GM18498 (cell line): ENCODE data around the gene LRRC61.
"Not testable (repeated sequence)": the region's sequence is repeated elsewhere in the genome, so short reads cannot be mapped to it uniquely, and the experiment has no call there.

ENCODE experiments used
- ATAC-seq: cut with Tn5 transposase; IDR thresholded peaks from one replicate; pipeline ENCODE4 v1.9.1; 2021; ENCODE audit warnings: mild to moderate bottlenecking, moderate library complexity; ENCODE audit not compliant: unreplicated experiment

The LRRC61 gene

DNA sequence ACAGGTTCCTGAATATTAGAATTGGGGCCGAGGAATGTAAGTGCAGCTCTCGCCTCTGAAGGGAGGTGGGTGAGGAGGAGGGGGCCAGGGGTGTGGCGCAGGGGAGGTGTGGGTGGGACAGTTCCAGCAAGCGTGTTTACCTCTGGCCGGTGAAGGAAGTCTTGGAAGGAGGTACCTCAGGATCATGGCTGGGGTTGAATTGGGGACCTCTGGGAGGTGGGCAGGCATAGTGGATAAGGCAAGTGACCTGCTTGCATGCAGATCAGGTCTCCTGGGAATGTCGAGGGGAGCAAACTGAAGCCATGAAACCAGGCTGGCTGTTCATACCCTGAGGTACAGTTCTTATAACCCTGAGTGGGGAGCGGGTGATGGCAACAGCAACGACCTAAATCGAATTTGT lies 57.9 kb downstream of the LRRC61 start:
- no peak for ATAC-seq

DNA sequence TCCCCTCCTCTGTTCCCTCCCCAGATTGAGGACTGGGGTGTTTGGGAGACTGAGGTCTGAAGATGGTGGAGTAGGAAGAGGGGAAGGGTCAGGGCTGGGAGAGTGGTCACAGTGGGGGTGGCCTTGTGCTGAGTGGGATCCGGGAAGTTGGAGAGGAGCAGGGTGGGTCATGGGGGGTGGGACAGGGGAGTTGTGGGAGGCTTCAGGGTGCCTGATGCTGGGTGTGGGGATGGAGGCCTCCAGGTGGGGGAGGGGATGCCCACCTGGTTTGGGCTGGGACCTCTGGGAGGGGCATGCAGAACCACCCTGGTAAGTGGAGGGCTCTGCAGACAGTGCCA lies 58.6 kb downstream of the LRRC61 start:
- no peak for ATAC-seq

DNA sequence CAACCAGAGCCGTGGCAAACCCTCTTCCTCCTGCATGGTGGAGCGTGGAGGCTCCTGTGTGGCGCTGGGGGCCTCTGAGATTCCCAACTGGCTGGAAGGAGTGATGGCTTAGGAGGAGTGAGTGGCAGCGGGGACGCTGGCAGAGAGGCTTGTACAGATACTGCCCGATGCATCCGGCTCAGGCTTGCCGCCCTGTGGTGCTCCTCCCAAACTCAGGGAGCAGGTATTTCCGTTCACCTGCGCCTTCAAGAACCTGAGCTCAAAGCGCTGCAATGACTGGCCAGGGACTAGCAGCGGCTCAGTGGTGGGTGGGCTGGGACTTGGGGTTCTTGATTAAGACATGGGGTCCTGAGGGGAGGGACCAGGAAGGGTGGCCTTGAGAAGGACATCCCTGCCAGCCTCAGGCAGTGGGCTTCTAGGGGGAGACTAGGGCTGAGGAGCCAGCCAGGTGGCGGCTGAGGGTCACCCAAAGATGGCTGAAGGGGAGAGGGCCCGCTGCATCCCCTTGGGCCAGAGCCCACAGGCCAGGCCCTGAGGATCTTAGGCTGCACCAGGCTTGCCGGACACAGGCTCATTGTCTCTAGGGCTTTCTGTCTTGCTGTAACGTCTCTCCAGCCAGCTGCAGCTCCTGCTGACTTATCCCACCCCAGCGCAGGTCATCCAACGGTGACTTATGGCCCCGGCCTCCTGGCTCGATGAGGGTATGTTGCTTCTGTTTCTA lies 59.1 kb downstream of the LRRC61 start:
- ATAC-seq: no peak

DNA sequence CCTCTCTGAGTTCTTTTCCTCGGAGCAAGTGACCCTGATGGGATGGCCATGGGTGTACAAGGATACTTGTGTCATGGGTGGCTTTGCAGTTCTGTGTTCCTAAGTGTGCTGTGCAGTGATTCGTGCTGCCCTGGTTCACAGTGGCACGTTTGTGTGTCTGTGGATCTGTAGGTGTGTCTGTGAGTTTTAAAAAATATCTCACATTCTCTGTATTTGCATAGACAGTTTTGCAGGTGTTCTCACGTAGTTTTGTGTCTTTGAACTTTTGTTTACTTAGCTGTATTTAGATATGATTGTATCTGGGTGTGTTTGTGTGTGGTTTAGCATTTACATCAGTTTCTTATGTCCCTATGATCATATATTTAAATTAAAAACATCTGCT lies 59.7 kb downstream of the LRRC61 start:
- no peak for ATAC-seq

DNA sequence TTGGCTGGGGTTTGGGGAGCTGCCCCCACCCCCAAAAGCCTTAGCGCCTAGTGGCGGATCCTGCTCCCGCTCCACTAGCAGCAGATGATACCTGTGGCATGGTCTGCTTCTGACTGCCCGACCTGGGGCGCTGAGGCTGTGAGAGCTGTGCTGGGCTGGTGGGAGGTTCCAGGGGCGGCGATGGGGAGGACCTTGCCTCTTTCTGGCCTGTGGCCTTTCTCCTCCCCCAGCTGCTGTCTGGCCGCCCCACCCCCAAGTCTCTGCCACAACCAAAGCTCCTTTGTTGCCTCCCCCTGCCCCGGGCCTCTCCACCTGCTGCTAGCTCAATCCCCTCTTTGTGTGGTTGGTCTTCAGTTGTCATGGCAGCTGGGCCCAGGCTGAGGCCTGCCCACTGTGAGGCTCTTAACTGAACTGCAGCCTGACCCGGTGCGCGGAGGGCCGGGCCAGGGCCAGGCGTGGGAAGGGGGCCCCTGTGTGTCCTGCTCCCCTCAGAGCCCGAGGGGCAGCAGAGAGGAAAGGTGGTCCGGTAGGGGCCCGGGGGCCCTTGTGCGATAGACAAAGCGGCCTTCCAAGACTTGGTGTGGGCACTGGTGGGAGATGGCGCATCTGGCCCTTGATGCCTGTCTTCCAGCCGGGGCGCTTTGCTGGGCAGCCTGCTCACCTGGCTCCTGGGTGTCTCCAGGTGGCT lies 60.7 kb downstream of the LRRC61 start:
- no peak for ATAC-seq

DNA sequence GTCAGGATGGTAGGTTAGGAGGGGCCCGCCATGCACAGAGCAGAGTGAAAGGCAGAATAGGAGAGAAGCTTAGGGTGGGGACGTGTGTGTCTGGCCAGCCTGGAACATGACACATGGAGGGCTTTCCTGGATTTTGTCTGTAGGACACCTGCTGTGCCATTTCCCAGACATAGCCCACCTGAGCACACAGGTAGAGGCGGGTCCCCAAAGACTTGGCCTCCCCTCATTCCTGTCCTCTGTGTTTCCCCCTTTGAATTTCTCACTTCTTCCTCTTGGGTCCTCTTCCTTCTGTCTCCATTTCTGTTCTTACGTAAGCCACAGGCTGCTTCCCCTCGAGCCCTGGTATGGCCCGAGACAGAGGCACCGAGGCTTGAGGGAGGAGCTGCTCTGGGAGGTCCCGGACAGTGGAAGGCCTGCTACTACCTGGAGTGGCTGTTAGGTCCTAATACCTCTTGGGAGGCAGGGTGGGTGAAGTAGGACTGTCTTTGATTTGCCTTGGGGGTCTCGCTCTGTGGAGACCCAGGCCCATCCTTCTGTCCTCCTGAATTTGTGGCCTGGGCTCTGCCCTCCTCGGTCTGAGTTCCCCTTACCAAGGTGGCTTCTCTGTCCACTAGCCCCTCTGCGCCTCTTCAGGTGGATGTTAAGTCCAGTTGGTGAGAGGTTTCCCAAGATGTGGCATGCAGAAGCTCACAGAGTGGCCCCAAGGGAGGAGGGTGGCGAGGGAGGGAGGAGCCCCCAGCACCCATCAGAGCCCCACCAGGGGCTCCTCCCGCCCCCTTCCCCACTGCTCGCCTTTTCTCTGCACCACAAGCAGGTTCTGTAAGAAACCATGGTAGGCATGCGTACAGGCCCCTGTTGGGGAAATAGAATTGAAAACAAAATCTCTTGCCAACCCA lies 61.5 kb downstream of the LRRC61 start:
- no peak for ATAC-seq

DNA sequence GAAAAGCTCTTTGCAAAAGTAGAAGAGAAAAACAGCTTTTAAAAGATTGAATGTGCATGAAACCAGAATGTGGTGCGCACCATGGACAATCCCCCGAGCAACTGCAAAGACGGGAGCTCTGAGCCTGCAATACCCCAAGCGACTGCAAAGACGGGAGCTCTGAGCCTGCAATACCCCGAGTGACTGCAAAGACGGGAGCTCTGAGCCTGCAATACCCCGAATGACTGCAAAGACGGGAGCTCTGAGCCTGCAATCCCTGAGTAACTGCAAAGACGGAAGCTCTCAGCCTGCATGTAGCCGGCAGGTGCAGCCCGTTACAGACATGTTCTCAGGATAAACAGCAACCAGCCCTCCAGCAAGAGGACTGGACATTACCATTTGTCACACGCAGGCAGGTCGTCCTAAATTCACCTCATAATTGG lies 62.2 kb downstream of the LRRC61 start:
- ATAC-seq: no peak

DNA sequence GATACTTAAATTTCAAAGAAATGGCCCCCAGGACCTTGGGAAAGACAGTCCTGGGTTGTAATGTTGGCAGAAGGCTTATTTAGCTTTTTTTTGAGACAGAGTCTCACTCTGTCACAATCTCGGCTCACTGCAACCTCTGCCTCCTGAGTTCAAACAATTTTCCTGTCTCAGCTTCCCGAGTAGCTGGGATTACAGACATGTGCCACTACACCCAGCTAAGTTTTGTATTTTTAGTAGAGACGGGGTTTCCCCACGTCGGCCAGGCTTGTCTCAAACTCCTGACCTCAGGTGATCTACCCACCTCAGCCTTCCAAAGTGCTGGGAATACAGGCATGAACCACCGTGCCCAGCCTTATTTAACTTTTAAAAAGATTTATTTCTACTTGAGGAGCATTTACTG lies 62.7 kb downstream of the LRRC61 start:
- not testable (repeated sequence) for ATAC-seq
